GM13976 (cell line): ENCODE measurements around the gene CTU2.

Source experiments
- DNase-seq: peaks from one replicate; pipeline ENCODE4 v3.0.0; 2012; ENCODE audit warnings: low spot score
- CTCF ChIP-seq: IDR thresholded peaks from 2 replicates; pipeline ENCODE4 v1.5.1; 2012; ENCODE audit warnings: borderline replicate concordance, mild to moderate bottlenecking; ENCODE audit not compliant: insufficient read depth; ENCODE audit errors: extremely low read depth, missing control alignments, control extremely low read depth
- in situ Hi-C: fragments of 300-500 bp; cut with MboI; formaldehyde crosslinking; loops from one replicate; pipeline ENCODE4 v1.12.0; 2022; ENCODE audit warnings: low sequenced_read_pairs, mixed read lengths, inconsistent platforms; ENCODE audit not compliant: unreplicated experiment

Gene CTU2

DNA sequence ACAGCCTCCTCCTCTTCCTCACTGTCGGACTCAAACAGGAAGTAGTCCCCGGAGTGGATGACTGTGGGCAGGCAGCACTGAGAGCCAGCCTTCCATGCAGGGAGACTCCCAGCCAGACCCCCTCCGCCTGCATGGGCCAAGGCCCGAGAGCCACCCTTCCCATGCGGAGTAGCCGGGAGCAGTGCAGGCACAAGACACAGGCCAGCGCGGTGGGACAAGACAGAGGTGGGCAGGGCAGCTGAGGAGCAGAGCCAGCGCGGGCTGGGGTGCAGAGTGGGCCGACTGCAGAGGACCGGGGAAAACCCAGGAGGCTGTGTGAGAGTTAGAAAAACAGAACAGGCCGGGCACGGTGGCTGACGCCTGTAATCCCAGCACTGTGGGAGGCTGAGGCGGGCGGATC, 17.6 kb downstream of the CTU2 start:
- in situ Hi-C loops = no loop called here
- no peak for TF ChIP-seq CTCF
- DNase-seq = no peak

- in situ Hi-C loops = no loop called here
- DNase-seq = no peak
- TF ChIP-seq CTCF = no peak
These were observed 18.7 kb downstream of the CTU2 start for GRCh38 chr16:88724855-88725555.

- DNase-seq = no peak
- no peak for TF ChIP-seq CTCF
- in situ Hi-C loops = no loop called here
These were observed 19.5 kb downstream of the CTU2 start for GRCh38 chr16:88725609-88726407.

GRCh38 chr16:88726408-88726749, 20.1 kb downstream of the CTU2 start:
- DNase-seq = no peak
- TF ChIP-seq CTCF = no peak
- in situ Hi-C loops = no loop called here

DNA sequence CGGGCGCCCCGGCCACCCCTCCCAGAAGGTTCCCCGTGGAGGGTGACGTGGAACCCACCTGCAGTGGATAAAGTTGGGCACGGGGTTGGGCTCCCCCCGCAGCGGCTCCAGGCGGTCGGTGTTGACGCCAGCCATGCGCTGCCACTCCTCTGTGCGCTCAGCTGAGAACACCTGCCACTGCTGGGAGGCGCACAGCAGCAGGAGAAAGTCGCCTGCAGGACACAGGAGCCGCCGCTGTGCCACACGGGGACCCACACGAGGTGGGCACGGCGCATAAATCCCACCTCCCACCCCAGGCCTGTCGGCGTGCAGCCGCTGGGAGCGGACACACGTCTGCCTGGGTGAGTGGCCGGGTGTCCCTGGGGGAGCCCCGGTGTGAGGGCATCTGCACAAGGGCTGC, 20.7 kb downstream of the CTU2 start:
- TF ChIP-seq CTCF = no peak
- DNase-seq = no peak
- in situ Hi-C loops = no loop called here

DNA sequence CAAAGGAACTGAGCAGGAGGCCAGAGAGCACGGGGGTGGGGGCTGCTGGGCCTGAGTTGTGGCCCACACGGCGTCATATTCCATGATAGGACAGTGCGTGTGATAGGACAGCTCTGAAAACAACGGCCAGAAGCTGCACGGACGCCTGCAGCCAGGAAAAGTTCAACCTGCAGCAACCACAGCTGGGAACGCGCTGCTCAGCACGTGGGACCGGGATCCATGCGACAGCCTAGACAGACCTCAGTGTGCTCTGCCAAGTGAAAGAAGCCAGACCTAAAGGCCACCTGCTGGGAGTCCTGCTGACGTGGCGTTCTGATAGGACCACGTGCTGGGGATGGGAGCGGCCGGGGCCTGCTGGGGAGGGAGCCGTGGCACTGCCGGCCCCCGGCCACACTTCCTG, 21.6 kb downstream of the CTU2 start:
- in situ Hi-C loops = no loop called here
- DNase-seq = no peak
- TF ChIP-seq CTCF = no peak
